T follicular helper cell (primary cell): ENCODE data around the gene PEPD.

Source experiments
- DNase-seq: peaks from one replicate; pipeline ENCODE4 v3.0.0-alpha.2; 2020; ENCODE audit warnings: low read depth

Gene PEPD

GRCh38 chr19:33395561-33396550 lies 125.7 kb downstream of the PEPD start:
- DNase-seq = no peak

DNA sequence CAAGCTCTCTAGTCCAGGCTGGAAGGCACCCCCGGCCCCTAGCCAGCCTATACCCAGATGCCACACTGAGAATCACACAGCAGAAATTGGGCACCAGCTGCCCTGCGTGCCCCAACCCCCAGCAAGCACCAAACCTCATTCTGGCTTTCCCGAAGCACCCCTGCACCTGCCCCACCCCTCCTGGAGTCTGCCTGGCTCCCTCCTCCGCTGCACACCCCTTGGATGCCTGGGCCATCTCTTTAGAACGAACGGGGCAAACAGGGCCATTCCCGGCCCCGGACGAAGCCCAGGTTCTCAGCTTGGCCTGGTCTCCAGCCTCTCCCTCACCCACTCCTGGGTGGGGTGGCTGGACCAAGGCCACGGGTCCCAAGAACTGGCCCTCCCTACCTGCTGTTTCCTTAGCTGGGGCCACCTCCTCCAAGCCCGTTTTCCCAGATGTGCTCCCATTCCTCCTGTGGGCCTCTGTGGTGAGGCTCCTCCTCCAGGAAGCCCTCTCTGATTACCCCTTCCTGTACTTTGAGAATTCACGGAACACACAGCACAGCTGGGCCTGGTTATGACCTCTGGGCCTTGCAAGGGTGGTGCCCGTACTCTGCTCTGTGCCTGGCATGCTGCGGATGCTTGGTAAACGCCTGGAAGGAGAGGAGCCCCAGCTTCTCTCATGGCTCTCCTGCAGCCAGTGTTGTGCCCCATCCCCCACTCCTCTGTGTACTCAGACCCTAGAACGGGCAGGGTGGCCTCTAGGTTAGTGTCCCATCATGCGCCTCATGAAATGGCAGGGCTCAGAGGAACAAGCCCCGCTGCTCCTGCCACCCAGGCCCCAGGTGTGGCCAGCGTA lies 126.6 kb downstream of the PEPD start:
- no peak for DNase-seq

GRCh38 chr19:33394006-33394722 lies 127.4 kb downstream of the PEPD start:
- DNase-seq = no peak

GRCh38 chr19:33393286-33394005 lies 128.1 kb downstream of the PEPD start:
- DNase-seq = no peak

GRCh38 chr19:33392341-33393285 lies 129.0 kb downstream of the PEPD start:
- DNase-seq = no peak

DNA sequence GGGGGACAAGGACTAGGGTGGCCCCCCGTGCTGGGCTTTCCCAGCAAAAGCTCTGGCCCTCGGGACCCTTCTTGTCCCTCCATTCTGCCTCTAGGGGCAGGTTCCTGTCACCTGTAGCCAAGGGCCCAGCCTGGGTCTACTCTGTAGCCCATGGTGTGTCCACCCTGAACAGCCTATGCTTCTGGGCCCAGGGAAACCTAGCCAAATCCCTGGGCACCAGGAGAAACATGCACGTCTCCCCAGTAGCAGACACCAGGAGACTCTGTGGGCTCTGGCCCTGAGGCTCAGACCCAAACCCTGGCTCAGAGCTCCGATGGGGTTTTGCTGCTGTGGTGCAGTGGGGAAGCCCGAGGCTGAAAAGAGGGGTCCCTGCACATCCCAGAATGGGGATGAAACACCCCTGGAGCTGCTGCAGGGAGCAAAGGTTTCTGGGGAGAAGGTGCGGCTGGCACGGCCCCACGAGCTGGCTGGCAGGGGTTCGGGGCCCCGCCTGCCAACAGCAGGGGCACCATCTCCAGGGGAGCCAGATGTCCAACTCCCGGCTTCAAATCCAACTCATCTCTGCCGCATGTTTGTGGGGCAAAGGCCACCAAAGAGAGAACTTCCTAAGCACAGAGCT lies 129.9 kb downstream of the PEPD start:
- no peak for DNase-seq

DNA sequence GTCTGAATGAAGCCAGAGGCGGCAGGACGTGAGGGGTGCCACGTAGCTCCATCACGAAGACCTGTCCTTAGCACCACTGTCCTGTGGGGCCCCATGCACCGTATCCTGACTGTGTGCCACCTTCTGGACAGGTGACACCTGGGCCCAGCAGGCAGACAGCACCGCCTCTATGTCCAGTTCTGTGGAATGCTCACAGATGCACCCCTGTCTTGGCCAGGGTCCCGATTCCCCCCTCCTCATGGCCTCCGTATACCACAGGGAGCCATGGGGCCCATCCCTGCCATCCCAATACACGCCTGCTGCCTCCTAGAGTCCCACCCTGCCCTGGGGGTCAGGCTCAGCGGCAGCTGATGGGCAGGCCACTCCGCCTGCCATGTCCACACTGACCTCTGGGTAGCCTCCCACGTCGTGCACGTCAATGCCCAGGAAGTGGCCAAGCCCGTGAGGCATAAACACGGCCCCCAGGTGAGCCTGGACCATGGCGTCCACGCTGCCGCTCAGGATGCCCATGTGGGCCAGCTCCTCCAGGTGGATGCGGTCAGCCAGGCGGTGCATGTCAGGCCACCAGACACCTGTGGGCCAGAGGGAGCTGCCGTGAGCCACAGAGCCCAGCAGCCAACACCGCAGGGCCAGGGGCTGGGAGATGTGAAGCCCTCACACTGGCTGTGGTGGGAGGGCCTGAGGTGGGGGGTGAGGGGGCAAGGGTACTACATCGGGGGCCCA lies 130.5 kb downstream of the PEPD start:
- DNase-seq = no peak

DNA sequence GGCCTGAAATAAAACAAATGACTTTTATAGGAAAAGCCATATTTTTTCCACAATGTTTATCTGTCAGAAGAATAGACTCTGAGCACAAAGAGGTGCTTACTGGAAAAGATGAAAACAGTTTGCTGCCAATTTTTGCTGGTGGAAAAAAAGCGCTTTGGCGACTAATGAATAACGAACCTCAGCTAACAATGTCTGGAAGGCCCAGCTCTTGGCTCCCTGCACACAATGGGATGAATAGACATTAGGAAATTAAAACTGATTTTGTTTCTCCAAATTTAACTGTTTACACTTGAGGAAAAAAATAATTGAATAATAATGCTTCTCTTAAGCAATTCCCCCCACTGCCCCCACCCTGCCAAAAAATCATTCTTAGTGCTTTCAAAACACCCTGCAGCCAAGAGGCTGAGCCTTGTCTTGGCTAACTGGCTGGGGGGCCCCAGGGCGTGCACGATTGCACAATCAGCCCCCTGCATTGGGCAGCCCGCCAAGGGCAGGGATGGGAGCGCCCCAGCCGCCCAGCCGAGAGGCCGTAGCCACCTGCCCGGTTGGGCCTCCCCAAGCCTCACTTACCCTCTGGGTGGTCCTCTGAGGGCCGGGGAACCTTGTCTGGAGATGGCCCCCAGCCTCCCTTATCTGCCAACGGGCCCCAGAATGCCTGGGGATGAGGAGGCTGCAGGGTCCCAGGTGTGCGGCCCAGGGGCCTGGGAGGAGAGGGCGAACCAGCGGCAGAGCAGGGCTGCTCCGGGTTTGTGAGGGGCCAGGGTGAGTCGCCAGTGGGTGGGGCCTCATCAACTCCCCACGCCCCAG lies 131.3 kb downstream of the PEPD start:
- DNase-seq = no peak

- no peak for DNase-seq
Measured at GRCh38 chr19:33389421-33390100, 132.0 kb downstream of the PEPD start.

- no peak for DNase-seq
Measured at GRCh38 chr19:33388725-33389420, 132.7 kb downstream of the PEPD start.

DNA sequence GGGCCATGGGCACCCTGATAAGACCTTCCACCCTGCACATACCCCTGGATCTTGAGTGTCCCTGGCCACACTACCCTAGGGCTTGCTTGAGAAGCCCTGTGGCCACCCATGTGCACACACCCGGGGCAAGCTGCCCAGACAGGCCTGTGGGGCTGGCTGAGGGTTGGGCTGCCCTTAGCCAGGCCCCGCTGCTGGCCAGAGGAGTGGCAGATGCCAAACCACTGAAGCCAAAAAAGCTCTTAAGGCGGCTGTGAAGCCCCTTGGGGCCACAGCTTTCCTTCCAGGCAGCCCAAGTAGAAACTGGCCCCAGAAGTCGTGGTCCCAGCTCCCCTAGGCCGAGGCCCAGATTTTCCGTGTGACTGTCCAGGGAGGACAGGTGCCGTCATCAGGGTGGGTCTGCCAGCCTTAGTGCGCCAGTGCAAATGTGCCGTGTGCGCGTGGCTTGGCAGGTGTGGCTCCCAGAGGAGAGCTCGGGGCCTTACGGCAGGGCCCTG lies 133.3 kb downstream of the PEPD start:
- DNase-seq = no peak

GRCh38 chr19:33387351-33388230 lies 134.0 kb downstream of the PEPD start:
- DNase-seq = no peak

GRCh38 chr19:33386361-33386858 lies 135.2 kb downstream of the PEPD start:
- DNase-seq = no peak

GRCh38 chr19:33385956-33386355 lies 135.6 kb downstream of the PEPD start:
- no peak for DNase-seq

DNA sequence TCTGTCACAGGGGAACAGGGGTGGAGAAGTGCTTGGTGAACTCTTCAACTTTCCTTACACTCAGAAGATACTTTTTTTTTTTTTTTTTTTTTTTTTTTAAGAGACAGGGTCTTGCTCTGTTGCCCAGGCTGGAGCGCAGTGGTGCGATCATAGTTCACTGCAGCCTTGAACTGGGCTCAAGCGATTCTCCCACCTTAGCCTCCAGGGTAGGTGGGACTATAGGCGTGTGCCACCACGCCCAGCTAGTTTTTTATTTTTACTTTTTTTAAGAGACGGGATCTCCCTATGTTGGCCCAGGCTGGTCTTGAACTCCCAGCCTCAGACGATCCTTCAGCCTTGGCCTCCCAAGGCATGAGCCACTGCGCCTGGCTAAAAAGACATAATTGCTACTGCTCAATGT lies 136.6 kb downstream of the PEPD start:
- DNase-seq = no peak
